HCT116 (cell line): Measurements from ENCODE around the gene TMEM154.

Experiments
- TF ChIP-seq, protein P1 (sequence below), 3 experiments: fragments of 200-600 bp in 1 of 3; sonication (generic) in 1 of 3; IDR thresholded peaks in 2 of 3; conservative IDR thresholded peaks in 1 of 3; 2 replicates each; pipeline ENCODE4 v1.5.1; 2012 to 2017; ENCODE audit warnings: low read depth in 2 of 3, low read length in 2 of 3, antibody characterized with exemption in 1 of 3, borderline replicate concordance in 1 of 3, control low read depth in 1 of 3, mild to moderate bottlenecking in 1 of 3, mixed read lengths in 1 of 3, mixed run types in 1 of 3, moderate library complexity in 1 of 3; ENCODE audit not compliant: insufficient read depth in 1 of 3
- TF ChIP-seq, protein P2 (sequence below): IDR thresholded peaks from 2 replicates; pipeline ENCODE4 v1.6.1; 2012

DNA sequence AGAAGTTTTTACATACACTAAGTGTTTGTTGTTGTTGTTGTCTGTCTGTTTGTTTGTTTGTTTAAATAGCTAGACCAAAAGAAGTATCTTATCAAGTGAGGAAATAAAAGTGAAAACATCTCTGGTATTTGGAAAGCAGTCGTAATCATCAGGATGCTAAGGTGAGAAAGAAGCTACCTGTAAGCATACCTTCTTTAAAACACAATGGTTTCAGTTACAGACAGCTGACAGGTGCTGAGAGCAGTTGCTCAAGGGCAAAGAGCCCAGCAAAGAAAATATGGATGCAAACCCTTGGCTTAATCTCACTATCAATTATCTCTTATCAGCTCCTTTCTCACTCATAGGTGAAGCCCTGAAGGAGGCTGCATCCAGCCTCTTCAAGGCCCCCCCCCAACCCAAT is 101.1 kb downstream of the TMEM154 start:
- TF ChIP-seq, protein P1, sequence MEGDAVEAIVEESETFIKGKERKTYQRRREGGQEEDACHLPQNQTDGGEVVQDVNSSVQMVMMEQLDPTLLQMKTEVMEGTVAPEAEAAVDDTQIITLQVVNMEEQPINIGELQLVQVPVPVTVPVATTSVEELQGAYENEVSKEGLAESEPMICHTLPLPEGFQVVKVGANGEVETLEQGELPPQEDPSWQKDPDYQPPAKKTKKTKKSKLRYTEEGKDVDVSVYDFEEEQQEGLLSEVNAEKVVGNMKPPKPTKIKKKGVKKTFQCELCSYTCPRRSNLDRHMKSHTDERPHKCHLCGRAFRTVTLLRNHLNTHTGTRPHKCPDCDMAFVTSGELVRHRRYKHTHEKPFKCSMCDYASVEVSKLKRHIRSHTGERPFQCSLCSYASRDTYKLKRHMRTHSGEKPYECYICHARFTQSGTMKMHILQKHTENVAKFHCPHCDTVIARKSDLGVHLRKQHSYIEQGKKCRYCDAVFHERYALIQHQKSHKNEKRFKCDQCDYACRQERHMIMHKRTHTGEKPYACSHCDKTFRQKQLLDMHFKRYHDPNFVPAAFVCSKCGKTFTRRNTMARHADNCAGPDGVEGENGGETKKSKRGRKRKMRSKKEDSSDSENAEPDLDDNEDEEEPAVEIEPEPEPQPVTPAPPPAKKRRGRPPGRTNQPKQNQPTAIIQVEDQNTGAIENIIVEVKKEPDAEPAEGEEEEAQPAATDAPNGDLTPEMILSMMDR (IDR thresholded peaks at IDR 0.05 in 2 of 3, conservative IDR thresholded peaks at IDR 0.05 in 1 of 3; ENCODE audit: borderline replicate concordance in 1 of 3, insufficient read depth in 1 of 3, low read depth in 2 of 3, low read length in 2 of 3): no peak
- TF ChIP-seq, protein P2, sequence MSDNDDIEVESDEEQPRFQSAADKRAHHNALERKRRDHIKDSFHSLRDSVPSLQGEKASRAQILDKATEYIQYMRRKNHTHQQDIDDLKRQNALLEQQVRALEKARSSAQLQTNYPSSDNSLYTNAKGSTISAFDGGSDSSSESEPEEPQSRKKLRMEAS: no peak
